Amygdala (tissue), 56 donors: ENCODE measurements around the gene LOXL3.

ENCODE experiments used
- DNase-seq, 56 donors: peaks; one replicate each; lab custom pipeline; 2025; lab: John Stamatoyannopoulos, UW

Gene LOXL3

DNA sequence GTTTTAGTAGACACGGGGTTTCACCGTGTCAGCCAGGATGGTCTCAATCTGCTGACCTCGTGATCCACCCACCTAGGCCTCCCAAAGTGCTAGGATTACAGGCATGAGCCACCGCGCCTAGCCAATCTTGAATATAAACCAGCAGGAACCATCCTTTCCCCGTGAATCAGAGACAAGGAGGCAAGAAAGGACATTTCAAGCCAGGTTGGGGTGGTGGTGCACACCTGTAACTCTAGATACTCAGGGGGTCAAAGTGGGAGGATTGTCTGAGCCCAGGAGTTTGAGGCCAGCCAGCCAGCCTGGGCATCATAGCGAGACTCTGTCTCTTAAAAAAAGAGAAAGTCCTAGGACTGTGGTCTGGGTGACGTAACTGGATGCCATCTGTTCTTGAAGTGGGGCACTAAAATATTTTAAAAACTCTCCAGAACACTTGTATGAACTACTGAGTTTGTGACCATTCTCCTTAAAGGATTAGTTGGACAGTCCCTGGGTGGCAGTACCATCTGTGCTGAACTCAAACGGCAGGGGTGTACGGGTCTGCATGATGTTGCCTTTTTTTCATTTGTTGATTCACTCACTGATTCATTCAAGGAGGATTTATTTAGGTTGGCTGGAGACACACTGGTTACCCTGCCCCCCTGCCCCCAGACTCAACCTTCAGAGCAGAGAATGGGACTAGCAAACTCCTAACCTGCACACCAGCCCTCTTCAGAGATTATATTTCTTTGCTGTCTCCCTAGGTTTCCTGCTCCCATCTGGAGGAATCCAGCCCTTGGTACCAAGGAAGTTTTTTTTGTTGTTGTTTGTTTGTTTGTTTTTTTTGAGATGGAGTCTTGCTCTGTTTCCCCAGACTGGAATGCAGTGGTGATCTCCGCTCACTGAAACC lies 42.4 kb downstream of the LOXL3 start:
- no peak for DNase-seq

DNA sequence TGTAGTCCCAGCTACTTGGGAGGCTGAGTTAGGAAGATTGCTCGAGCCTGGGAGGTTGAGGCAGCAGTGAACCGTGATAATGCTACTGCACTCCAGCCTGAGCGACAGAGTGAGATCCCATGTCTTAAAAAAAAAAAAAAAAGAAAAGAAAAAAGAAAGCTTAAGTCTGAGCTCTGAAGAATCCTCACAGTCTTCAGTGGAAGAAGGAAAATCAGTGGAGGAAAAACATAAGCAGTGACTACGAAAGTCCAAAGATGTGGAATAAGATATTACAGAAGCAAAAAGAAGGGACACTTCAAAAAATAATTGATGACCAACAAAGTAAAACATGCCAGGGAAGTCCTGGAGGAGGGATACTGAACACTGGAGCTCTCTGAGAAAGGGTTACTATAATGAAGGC lies 43.5 kb downstream of the LOXL3 start:
- DNase-seq = no peak

DNA sequence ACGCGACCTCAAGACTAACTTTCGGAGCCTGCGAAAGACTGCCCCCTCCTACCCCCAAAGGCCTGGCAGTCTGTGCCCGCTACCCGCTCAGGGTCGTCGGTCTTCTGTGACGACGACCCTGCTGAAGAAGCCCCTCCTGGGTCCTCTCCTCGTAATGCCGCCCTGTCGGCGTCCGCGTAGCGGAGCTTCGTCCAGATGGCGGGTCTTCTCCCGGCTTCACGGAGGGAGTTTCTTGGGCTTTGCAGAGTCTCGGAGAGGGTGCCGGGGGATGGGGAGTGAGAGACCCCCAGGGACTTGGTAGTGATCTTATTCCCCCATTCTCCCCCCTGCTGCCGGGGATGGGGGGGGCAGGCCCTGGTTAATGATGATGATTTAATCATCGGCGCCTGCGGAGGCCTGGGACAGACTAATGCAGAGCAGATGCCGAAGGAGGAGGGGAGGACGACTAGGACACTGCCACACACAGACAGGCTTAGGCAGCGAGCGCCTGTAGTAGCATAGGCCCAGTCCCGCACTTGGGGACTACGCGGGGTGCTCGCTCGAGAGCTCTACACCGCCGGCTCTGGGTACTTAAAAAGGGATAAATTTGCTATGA lies 45.7 kb downstream of the LOXL3 start:
- peak in 25 of 56 donors; percentile 5 to 60 (median 35) for DNase-seq

DNA sequence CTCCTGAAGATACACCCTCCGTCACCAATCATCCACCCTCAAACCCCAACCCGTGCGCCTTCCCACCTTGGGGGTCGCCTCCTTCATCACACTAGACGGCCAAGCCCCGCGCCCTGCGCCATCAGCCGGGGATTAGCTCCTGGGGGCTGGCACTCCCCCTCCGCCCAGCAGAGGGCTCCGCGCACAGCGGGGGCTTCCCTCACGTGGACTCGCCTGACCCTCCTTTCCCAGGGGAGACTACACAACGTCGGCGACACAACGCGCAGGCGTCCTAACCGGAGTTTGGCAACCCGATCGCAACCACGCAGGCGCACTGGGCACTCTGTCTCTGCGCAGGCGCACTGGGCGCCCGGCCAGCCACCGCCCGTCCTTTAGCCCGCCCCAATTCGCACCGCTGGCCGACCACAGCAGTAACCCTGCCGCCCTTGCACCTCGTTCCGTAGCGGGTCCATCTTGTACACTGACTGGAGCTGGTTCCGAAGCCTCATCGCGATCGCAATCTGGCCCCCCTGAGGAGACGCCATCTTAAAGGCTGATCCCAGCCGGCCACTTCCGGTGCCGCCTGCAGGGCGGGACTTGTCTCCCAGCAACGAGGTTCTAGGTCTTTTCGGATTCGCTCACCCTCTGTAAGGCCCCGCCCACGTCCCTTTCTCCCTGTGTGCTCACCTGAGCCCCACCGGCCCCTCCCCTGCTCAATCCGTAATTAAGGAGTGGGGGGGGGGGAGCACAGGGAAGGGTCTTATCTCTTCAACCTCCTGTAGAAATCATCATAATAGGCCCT lies 46.4 kb downstream of the LOXL3 start, which contains the start of gene PCGF1:
TSS of gene PCGF1 (minus strand) at position 551 of the 781 bp plus-strand sequence. CDS start at position 524, 27 bp downstream.
- DNase-seq = peak; percentile 61 to 99 (median 94)

DNA sequence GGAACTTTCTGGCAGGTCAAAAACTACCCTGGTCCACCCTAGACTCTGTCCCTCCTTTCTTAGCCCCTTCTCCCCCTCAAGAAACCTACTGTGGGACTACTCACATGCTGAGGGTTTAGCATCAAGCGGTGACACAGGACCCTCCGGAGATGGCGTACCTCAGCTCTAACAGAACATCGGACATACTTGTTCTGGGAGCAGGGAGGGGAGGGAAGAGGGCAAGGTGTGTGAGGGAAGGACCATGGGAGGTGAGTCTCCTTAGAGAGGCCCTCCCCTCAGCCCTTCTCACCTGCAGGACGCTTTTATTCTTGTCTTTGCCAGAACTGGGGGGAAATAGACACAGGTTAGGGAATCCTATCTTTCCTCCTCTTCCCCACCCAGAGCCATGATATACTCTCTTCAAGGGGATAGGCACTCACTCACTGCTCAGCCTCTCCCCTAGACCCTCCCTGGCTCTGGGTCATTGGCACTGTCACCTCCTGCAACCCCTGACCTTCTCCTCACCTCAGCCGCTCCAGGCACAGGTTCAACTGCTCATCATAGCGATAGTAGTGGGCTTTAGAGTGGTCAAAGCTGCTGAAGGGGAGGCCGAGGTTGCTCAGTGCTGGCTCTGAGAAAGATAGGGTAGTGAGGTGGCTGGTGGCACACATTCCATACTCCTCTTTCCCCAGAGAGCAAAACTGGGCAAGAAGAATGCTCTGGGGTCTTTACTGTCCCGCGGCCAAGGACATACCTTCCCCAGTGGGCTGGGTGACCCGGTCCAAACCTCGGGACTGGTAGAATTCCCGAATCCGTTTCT lies 48.1 kb downstream of the LOXL3 start:
- DNase-seq = no peak

DNA sequence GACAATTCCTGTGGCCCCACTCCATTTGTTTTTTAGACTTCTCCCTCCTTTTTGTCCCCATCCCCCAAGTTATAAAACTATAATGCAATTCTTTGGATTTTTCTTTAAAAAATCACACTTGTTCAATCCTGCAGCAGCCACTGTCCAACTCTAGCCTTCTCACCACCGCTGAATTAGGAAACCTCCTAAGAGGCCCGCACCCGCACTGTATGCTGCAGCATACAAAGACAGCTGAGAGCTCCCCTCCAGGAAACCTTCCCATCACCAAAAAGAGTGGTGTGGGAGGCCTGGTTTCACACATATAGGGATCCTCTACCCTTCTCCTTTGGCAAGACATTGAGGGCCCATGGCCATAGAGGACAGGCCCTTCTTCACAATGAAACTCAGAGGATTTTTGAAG lies 49.2 kb downstream of the LOXL3 start:
- no peak for DNase-seq

DNA sequence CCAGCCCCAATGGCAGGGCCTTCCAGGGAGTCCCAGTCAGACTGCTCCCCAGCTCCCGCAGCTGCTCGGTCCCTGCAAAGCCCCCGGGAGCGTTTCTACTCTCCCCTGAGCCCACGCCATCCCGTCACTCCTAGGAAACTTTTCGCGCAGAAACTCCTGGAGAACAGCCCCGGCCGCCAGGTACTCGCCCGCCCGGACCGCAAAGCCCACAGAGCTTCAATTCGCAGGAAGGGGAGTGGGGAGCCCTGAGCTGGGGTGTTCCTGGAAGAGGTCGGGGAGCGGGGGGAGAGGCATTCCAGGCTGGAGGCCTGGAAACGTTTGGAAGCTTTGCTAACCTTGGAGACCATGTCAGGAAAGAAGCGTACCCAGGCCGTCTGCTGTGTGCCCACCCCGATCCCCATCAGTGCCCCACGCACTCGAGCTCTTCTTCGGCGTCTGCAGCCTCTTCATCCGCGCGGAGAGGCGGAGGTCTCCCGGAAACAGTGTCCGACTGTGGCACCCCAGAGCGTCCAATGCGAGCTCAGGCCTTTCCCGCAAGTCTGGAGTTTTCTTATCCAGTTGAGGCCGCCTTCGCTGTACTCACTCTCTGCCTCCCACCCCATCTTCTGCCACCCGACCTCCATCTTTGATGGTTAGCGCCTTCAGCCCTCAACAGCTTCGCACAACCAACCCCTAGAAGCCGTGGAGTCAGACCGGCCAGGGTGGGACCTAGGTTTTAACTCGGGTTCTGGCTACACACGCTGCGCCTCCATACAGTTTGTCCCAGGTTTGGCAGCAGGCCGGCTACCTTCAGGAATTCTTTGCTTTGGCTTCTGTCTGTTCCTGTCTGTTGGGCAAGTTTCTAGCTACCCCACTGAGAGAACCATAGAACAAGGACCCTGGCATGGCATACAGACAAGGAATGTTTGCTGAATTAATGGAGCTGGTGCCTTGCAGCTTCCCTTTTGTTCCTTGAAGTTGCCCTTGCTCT lies 50.0 kb downstream of the LOXL3 start:
- no peak for DNase-seq

DNA sequence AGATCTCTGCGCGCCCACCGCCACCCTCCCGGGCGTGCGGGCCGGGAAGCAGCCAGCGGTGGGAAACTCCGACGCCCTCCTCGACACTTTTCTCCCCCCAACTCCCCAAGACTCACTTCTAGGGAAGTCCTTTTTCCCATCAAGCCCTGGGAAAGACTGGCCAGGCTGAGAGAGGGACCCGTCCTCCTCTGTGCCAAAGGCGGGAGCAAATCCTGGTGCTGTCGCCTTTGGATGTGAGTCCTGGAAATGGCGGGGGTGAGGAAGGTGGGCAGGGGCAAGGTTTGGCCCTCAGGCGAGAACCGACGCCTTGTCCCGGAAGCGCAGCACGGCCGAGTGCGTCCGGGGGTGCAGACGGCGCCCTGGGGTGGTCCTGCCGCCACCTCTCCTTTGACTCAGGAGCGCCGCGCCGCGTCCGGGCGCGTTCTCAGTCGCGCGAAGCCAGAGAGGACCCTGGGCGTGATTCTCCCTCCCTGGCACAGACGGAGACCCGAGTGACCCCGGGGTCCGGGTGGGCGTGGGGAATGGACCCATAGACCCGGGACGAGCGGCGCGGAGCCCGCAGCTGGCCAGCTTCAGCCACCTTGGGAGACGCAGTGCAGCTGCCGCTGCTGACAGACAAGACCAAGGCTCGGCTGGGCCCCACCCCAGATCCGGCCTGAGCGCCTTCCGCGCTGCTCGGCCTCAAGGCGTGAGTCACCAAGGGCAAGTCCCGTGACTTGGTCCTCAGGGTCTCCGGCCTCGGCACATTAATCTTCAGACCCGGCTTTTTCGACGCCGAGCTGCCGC lies 50.8 kb downstream of the LOXL3 start:
- DNase-seq = peak in 1 of 56 donors; percentile 7

DNA sequence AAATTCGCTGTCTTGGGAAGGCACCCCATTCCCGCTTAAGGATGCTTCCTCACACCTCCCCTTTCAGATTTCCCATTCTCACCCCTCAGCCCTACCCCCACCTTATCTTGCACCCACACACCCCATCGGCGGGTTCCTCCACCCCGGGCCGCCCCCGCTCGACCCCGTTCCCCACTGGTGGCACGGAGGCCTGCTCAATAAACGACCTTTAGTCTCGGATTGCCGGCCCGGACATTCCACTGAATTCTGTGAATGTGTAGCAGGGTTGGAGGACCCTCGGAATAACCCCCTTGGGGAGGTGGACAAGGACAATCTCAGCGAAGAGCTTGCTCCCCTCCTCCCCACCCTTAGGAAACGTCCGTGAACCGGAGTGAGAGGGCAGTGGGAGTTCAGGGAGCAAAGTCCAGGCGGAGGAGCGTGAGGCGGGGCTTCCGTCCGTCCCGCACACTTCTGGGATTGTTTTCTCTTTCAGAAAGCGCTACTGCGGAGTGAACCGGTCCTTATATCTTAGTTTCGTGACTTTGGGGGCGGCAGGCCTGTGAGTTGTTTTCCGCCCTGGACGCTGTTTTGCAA lies 51.5 kb downstream of the LOXL3 start:
- no peak for DNase-seq

DNA sequence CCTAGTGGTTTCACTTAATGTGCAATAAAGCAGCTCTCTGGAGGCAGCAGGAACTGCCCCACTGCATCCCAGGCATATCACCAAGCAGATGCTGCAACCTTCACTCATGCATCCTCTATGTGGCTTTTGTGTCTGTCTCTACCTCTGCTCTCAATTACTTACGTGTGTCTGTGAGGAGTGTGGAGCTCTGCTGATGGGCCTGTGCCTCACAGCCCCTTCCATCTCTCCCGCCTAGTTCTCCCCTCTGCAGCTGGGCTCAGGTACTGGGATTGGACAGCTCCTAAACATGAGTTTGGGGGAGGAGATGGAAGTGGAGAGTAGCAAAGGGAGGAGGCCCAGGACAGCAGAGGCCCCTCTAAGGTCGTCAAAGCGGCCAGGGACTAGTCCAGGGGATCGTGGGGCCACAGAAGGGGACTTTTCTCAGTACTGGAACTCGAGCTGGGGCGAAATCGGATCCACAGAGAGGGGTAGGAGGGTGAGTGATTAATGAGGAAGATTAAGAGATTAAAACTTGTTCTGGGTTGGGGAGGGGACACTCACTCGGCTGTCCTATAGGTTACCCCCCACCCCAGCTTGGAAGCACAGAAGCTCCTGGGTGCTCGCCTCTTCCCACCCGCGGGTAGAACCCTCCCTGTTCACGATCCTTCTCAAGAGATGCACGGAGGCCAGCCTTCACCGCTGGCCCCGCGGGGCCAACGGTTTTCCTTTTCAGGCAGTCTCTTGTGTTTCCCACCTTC lies 52.2 kb downstream of the LOXL3 start:
- DNase-seq = no peak

DNA sequence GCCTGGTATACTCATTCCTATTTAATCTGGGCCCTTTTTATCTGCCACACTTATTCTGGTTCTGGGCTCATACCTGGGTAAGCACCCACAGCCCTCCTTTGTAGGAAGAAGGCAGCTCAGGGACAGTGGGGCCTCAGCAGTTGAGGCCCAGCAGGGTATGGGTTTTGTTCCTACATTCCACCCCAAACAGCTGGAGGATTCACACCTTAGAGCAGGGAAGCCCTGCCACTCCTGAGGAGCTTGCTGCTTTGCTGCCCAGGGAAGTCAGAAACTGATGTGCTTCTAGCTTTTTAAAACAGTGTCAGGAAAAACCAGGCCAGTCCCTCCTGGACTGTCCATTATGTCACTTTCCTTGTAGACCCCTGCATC lies 53.2 kb downstream of the LOXL3 start:
- no peak for DNase-seq

DNA sequence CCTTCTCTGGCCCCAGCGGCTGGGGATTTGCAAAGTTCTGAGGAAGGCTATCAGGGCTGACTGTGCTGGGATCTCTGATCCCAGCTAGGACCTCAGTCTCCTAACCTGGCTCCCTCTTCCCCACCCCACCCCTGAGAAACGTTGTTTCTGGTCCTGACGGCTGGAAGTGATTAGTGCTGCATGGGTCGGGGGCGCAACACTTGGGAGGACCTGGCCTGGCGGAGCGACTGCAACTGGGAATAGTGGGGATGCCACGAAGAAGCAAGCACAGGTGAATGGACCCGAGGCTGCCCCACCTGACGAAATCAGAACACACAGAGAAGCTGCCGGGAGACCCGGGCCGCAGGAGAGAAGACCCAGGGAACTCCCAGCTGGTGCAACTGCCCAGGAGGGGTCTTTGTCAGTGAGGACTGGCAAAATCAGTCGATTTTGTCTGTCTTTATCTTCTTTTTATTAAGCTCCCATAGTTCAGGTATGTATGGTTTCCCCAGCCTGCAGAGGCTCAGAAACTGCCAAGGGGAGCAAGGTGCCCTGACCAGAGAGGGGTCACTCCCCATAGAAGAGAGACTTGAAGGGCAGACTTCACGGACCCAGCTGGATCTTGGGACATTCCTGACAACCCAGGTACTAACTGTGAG lies 53.7 kb downstream of the LOXL3 start:
- no peak for DNase-seq

DNA sequence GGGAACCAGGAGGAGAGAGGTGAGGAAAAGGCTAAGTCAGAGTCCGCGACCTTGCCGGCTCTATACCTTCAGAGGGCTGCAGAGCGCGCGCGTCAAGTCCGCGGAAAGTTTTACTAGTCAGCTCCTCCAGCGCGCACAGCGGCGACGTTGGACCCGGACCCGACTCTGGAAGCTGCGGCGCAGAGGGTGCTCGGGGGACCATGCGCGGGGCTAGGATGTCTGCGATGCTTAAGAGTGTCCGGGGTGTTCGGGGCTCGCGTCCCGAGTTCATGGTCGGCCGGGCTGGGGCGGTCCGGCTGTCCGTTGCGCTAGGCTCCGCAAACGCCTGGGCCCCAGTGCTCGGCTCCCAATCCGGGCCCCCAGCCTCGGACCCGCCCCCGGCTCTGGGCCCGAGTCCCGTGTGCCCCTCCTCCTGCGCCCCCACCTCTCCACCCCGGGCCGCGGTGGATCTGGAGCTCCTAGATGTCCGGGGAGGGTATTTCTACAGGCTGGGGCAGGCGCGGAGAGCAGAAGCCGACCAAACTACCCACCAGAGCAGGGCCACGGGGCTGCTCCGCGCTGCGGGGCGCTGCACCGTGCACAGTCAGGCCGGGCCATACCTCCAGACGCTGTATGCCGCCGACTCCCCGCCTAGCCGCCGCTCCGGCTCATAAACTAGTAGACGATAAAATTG lies 54.3 kb downstream of the LOXL3 start, which contains the start of gene LBX2:
TSS of gene LBX2 (minus strand) at position 337 of the 673 bp plus-strand sequence. CDS start at position 271, 66 bp downstream.
- no peak for DNase-seq

DNA sequence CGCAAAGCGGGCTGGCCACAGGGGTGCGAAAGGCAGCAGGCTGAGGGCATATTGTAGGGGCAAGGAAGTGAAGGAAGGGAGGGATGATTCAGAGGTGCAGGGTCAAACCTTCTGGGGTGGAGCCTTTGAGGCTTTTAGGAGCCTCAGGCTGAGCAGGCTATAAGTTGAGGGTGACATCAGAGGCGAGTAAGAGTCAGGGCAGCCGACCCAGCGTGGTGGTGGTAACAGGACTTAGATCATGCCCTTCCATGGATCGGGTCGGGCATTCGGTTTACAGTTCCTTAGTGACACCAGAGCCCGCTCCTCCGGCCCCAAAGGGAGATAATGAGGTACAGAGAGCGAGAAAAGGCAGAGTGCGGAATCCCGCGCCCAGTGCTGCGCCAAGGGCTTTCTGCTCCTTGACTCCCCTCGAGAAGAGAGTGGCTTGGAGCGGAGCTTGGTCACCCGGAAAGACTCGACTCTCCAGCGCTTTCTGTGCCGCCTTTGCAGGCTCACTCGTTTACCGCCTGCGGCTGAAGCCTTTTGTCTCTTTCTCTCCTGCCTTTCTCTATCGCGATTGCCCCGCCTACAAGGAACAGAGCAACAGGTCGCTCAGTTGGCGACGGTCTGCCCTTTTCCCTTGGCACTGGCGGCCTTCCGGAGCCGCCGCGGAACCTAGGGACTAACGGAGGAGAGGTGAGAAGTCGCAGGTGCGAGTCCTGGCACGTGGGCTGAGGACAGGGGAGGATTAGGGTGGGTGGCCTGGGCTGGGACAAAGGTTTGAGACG lies 55.1 kb downstream of the LOXL3 start:
- no peak for DNase-seq

DNA sequence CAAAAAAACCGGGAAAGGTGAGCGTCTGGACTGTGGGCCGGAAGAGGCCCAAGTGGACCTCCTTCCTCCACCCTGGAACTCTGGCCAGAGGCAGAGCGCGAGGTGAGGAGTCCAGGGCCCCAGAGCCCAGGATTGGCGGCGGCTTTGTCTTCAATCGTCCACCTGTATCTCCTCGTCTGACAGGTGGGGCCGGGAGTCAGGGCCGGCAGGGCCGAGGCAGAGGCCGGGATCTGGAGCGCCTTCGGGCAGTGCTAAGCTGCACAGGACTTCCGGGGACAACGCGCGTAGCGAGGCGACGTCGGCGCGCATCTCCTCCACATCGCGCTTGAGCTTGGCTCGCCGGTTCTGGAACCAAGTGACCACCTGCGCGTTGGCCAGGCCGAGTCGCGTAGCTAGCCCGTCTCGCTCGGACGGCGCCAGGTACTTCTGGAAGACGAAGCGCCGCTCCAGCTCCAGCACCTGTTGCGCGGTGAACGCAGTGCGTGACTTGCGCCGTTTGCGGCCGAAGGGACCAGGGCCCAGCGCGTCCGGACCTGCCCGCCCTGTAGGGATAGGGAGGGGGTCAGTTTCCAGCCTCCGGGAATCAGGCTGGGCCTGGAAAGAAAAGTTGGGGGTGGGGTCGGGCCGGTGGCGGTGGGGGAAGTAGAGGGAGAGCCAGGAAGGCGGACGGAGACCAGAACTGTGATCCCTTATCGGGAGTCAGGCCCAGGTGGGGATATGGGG lies 55.8 kb downstream of the LOXL3 start:
- no peak for DNase-seq
